Gastroesophageal sphincter (tissue), 3 donors: ENCODE measurements around the gene ZC3H14.

Experiments used
- EP300 ChIP-seq: sonication (generic); formaldehyde crosslinking; IDR thresholded peaks from one replicate; pipeline ENCODE4 v1.6.1; 2017; ENCODE audit warnings: antibody characterized with exemption, mild to moderate bottlenecking
- POLR2AphosphoS5 ChIP-seq: sonication (generic); formaldehyde crosslinking; IDR thresholded peaks from one replicate; pipeline ENCODE4 v1.6.1; 2017; ENCODE audit warnings: antibody characterized with exemption
- TF ChIP-seq, protein P1 (sequence below), 4 experiments: fragments of 200-600 bp in 2 of 4; fragments of 450-650 bp in 2 of 4; sonication (generic) in 1 of 4; IDR thresholded peaks; one replicate each; pipeline ENCODE4 v1.5.1; 2017 to 2019; ENCODE audit warnings: antibody characterized with exemption in 4 of 4, mild to moderate bottlenecking in 2 of 4, moderate library complexity in 2 of 4

DNA sequence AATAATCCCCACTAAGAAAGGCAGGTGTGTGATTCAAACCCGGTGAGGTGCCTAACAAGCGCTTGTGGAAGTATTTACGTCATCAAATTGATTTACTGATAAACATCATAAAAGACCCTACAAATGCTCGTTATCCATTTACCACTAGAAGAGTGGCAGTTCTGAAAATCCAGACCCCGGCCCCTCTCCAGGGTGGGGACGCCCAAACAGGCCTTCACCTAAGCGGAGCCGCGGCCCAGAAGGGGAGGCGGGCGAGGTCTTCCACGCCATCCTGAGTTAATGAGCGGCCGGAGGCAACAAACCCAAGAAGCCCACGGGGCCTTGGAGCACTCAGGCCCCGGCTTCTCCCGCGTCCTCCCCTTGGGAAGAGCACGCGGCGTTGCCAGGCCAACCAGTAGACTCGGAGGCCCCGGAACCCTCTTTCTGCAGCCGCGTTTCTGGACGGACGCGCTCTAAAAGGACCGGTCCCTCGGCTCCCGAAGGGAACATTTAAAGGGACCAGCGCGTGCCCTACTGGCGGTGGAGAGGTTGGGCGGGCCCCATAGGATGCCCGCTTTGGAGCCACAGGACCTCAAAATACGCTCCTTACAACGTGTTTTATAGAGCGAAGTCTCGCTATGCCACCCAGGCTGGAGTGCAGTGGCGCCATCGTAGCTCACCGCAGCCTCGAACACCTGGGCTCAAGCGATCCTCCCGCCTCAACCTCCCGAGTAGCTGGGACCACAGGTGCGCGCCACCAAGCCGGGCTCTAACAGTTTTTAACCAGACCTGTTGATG lies 11.6 kb upstream of the ZC3H14 start:
- TF ChIP-seq, protein P1, sequence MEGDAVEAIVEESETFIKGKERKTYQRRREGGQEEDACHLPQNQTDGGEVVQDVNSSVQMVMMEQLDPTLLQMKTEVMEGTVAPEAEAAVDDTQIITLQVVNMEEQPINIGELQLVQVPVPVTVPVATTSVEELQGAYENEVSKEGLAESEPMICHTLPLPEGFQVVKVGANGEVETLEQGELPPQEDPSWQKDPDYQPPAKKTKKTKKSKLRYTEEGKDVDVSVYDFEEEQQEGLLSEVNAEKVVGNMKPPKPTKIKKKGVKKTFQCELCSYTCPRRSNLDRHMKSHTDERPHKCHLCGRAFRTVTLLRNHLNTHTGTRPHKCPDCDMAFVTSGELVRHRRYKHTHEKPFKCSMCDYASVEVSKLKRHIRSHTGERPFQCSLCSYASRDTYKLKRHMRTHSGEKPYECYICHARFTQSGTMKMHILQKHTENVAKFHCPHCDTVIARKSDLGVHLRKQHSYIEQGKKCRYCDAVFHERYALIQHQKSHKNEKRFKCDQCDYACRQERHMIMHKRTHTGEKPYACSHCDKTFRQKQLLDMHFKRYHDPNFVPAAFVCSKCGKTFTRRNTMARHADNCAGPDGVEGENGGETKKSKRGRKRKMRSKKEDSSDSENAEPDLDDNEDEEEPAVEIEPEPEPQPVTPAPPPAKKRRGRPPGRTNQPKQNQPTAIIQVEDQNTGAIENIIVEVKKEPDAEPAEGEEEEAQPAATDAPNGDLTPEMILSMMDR (IDR thresholded peaks at IDR 0.05), result peak in 3 of 4 experiments; percentile 52 to 69 (median 54)
- TF ChIP-seq EP300 (no peak), POLR2AphosphoS5 (peak; percentile 56)
